GM13976 (cell line): ENCODE measurements around the gene OSBPL3.

ENCODE experiments used
- DNase-seq: peaks from one replicate; pipeline ENCODE4 v3.0.0; 2012; ENCODE audit warnings: low spot score
- in situ Hi-C: fragments of 300-500 bp; cut with MboI; formaldehyde crosslinking; loops from one replicate; pipeline ENCODE4 v1.12.0; 2022; ENCODE audit warnings: low sequenced_read_pairs, mixed read lengths, inconsistent platforms; ENCODE audit not compliant: unreplicated experiment
- TF ChIP-seq, protein P1 (sequence below): IDR thresholded peaks from 2 replicates; pipeline ENCODE4 v1.5.1; 2012; ENCODE audit warnings: borderline replicate concordance, mild to moderate bottlenecking; ENCODE audit not compliant: insufficient read depth; ENCODE audit errors: extremely low read depth, missing control alignments, control extremely low read depth

Gene OSBPL3

DNA sequence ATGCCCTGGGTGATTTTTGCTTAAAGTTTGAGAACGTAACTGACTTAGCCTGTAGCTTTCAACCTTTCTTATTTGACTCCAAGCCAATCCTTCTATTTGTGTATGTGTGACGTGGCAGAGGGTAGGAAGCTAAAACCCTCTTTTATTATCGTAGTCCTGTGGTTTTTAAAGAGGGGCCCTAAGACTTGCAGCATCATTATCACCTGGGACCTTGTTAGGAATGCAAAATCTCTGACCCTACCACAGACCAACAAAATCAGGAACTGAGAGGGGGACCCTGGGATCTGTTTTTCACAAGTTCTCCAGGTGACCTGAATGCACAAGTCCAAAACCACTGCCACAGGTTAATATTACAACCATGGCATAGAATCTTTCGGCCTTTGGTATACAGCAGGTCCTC, 80.1 kb downstream of the OSBPL3 start:
- in situ Hi-C loops = no loop called here
- no peak for DNase-seq
- TF ChIP-seq, protein P1, sequence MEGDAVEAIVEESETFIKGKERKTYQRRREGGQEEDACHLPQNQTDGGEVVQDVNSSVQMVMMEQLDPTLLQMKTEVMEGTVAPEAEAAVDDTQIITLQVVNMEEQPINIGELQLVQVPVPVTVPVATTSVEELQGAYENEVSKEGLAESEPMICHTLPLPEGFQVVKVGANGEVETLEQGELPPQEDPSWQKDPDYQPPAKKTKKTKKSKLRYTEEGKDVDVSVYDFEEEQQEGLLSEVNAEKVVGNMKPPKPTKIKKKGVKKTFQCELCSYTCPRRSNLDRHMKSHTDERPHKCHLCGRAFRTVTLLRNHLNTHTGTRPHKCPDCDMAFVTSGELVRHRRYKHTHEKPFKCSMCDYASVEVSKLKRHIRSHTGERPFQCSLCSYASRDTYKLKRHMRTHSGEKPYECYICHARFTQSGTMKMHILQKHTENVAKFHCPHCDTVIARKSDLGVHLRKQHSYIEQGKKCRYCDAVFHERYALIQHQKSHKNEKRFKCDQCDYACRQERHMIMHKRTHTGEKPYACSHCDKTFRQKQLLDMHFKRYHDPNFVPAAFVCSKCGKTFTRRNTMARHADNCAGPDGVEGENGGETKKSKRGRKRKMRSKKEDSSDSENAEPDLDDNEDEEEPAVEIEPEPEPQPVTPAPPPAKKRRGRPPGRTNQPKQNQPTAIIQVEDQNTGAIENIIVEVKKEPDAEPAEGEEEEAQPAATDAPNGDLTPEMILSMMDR = no peak

GRCh38 chr7:24899161-24899560, 80.8 kb downstream of the OSBPL3 start:
- in situ Hi-C loops = no loop called here
- DNase-seq = no peak
- TF ChIP-seq, protein P1 = no peak

DNA sequence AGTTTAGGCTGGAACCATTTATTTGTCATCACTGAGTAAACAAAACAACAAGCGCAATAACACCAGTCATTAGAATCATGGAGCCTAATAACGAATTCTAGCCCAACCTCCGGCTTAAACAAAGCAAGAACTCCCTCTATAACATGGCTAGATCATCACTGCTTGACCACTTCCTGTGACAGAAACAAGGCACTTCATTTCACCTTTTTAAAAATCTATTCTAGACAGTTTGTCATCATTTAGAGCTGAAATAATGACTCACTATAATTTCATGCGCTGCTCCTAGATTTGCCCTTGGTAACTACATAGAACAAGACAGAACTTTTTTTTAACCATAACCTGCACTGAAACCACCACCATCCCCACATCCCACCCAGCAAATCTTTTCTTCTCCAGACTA, 81.3 kb downstream of the OSBPL3 start:
- TF ChIP-seq, protein P1 = no peak
- DNase-seq = peak; percentile 63
- in situ Hi-C loops = no loop called here

- in situ Hi-C loops = no loop called here
- TF ChIP-seq, protein P1 = no peak
- peak; percentile 75 for DNase-seq
Measured at GRCh38 chr7:24896031-24896501, 83.9 kb downstream of the OSBPL3 start.

GRCh38 chr7:24894429-24895221, 85.4 kb downstream of the OSBPL3 start:
- TF ChIP-seq, protein P1 = no peak
- in situ Hi-C loops = no loop called here
- DNase-seq = no peak

DNA sequence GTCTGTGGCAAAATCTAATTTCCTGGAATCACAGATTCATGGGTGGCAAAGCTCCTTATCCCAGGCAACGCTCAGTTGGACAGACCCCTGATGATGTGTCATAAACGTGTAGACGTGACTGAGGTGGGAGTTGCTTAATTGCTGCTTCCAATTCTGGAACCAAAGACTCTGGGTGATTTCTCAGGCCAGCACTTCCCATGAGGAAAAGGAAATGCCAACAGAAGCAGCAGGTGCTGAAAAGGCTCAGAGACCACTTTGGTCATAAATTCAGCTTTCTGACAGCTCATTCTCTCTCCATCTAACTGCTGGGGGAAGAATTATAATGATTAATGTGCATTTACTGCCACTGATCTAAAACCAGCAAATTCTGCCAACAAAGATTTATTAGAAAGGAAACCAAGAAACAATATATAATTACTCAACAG, 88.7 kb downstream of the OSBPL3 start:
- TF ChIP-seq, protein P1 = no peak
- in situ Hi-C loops = no loop called here
- no peak for DNase-seq
